ENCODE results near the gene MRPL43. TPM values are rescaled to one million over a fixed set of nuclear protein-coding genes. Genes with fewer than 3 reads are reported as not detected.
A peak's percentile ranks its signal among the peaks of the same experiment; 100 is the strongest.

MRPL43 gene
- total and polyA plus RNA-seq, 2 donors (not counting 1 experiment from before 2014, with no cell fraction given), result 56.2 to 99.4 TPM

DNA sequence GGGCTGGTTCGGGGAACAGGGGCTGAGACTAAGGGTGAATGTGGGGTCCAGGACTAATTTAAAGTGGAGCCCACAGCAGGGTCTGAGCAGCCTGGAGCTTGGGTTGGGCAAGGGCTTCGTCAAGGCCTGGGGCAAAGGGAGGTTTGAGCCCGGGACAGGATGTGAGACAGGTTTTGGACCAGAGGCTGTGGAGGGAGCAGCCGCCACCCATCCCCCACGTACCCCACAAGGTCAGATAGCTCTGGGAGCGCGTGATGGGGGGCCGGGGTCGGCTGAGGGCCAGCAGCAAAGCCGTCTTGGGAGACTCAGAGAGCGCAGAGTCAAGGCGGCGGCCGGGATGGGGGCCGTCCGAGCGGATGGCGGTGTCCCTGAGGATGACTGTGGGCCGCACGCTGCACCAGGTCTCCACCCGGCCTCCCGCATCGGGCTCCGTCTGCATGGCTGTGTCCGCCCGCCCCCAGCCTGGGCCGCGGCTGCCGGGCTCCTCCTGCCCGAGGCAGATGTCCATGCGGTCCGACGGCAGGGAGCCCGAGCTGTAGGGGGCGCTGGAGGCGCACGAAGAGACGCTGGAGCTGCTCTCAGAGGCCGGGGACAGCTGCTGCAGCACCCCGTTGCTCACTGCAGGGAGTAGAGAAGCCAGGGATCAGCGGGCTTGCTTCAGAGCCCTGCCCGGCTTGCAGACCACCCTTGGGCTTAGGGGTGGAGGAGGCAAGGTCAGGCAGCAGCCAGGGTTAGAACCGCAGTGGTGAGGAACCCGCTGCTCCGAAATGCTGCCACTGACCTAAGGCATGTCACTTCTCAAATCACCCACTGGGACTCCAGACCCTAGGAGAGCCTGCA, 31.5 kb upstream of the MRPL43 start:
- H3K9me3 ChIP-seq (ENCODE audit: control extremely low read depth in 1 of 3, control insufficient read depth in 2 of 3, insufficient read depth in 1 of 3, low read length in 2 of 3), result no peaks in the 10 kb centered on the region
- ATAC-seq (ENCODE audit: low read depth) (peak; percentile 46), DNase-seq (peak; percentile 67)
- CTCF ChIA-PET, result interaction anchor here (0.7 to 7.0 kb wide), 14 partner anchors 8 to 79 kb away, joined by 3 to 57 read pairs (median 6); partner anchors contain the start of genes LZTS2, PDZD7 and SFXN3
- Mint-ChIP-seq H3K4me1 (peaks cover 16% of the 10 kb centered on the region), H3K27me3 (peaks cover 38% of the 10 kb centered on the region), H3K9me3 (ENCODE audit: insufficient read depth) (no peaks in the 10 kb centered on the region), H3K27ac (no peak overlapping the region), H3K4me3 (peak overlapping the region; percentile 38)
- POLR2A ChIA-PET, result interaction anchor here (0.9 to 1.8 kb wide), 3 partner anchors 12 to 20 kb away, joined by 4 to 9 read pairs (median 4); partner anchors contain the start of genes LZTS2, PDZD7 and SFXN3
- H3K4me2 ChIP-seq (replicated peaks; ENCODE audit: low read depth, low read length, poor library complexity, severe bottlenecking), result peak overlapping the region; percentile 65
- peak overlapping the region; percentile 60 for H2AFZ ChIP-seq (ENCODE audit: insufficient read depth, low read depth, low read length, poor library complexity, severe bottlenecking)
- no peaks in the 10 kb centered on the region for H4K20me1 ChIP-seq (ENCODE audit: control insufficient read depth, insufficient read depth, low read length, poor library complexity, severe bottlenecking)
- no peaks in the 10 kb centered on the region for H3K79me2 ChIP-seq (ENCODE audit: control insufficient read depth, insufficient read depth, low read length)
- TF ChIP-seq EZH2 (IDR thresholded peaks at IDR 0.05; ENCODE audit: borderline replicate concordance, insufficient read depth, low read depth, low read length, poor library complexity, severe bottlenecking), result no peak
- TF ChIP-seq, protein P1, sequence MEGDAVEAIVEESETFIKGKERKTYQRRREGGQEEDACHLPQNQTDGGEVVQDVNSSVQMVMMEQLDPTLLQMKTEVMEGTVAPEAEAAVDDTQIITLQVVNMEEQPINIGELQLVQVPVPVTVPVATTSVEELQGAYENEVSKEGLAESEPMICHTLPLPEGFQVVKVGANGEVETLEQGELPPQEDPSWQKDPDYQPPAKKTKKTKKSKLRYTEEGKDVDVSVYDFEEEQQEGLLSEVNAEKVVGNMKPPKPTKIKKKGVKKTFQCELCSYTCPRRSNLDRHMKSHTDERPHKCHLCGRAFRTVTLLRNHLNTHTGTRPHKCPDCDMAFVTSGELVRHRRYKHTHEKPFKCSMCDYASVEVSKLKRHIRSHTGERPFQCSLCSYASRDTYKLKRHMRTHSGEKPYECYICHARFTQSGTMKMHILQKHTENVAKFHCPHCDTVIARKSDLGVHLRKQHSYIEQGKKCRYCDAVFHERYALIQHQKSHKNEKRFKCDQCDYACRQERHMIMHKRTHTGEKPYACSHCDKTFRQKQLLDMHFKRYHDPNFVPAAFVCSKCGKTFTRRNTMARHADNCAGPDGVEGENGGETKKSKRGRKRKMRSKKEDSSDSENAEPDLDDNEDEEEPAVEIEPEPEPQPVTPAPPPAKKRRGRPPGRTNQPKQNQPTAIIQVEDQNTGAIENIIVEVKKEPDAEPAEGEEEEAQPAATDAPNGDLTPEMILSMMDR (IDR thresholded peaks at IDR 0.05), result peak; percentile 69
- H3K9ac ChIP-seq (ENCODE audit: low read length), result peak overlapping the region; percentile 3
- H3K27ac ChIP-seq (ENCODE audit: low read length in 2 of 2), result no peak overlapping the region
- intact Hi-C loops (cut with micrococcal nuclease), result no loop called here
- H3K4me1 ChIP-seq (ENCODE audit: control insufficient read depth in 2 of 2, insufficient read depth in 2 of 2, low read length in 2 of 2), result peaks cover 16 to 22% of the 10 kb centered on the region in 2 donors
- peaks cover 0 to 46% (median 24%) of the 10 kb centered on the region in 4 experiments for H3K27me3 ChIP-seq (replicated peaks in 1 of 4; ENCODE audit: control extremely low read depth in 1 of 4, control insufficient read depth in 3 of 4, insufficient read depth in 4 of 4, low read length in 3 of 4)
- H3K4me3 ChIP-seq (ENCODE audit: control extremely low read depth in 1 of 5, extremely low read depth in 1 of 5, insufficient read depth in 1 of 5, low read depth in 2 of 5, low read length in 4 of 5), result peak overlapping the region in 1 of 5 experiments; percentile 23
- WGBS (ENCODE audit: insufficient coverage), result 26% methylated on average over 41 of the region's 45 CpGs
- H3K36me3 ChIP-seq (replicated peaks in 1 of 2; ENCODE audit: control extremely low read depth in 1 of 2, control insufficient read depth in 1 of 2, extremely low read depth in 1 of 2, insufficient read depth in 2 of 2, low read length in 1 of 2), result no peaks in the 10 kb centered on the region

Data from B cell (primary cell).